B cell (primary cell): ENCODE data around the gene ANGPTL5. TPM values are rescaled to one million over a fixed set of nuclear protein-coding genes. Genes with fewer than 3 reads are reported as not detected.

Experiments used
- ATAC-seq: fragments of 200-7000 bp; cut with Tn5 transposase; one replicate; pipeline ENCODE4 v1.10.0; 2021; ENCODE audit warnings: low read depth, mild to moderate bottlenecking, moderate number of reproducible peaks, moderate library complexity
- CTCF ChIA-PET: fragments of 350-600 bp; sonication (Branson Sonifier 250); formaldehyde crosslinking; loops from one replicate; lab custom pipeline; 2021; ENCODE audit warnings: antibody characterized with exemption, inconsistent platforms; lab: Charles Lee
- POLR2A ChIA-PET: fragments of 350-600 bp; sonication (Branson Sonifier 250); formaldehyde crosslinking; loops from one replicate; lab custom pipeline; 2021; ENCODE audit warnings: antibody characterized with exemption; lab: Charles Lee
- DNase-seq: peaks from one replicate; pipeline ENCODE4 v3.0.0; 2013
- H2AFZ ChIP-seq: 2 replicates; pipeline ENCODE4 v1.6.1; 2012; ENCODE audit warnings: mild to moderate bottlenecking, low read depth, low read length; ENCODE audit not compliant: insufficient read depth, poor library complexity, severe bottlenecking
- H3K27ac ChIP-seq, 2 donors: 1 replicate in 1 of 2; 2 replicates in 1 of 2; pipeline ENCODE4 v1.5.1; 2012 to 2013; ENCODE audit warnings: low read length in 2 of 2, mild to moderate bottlenecking in 2 of 2, moderate library complexity in 1 of 2
- H3K27me3 ChIP-seq, 4 experiments: fragments of 200-600 bp in 1 of 4; sonication (generic) in 1 of 4; replicated peaks in 1 of 4; 1 replicate in 2 of 4; 2 replicates in 2 of 4; pipeline versions ENCODE4 v1.6.1 to v1.7.0; 2013 to 2016; ENCODE audit warnings: low read length in 3 of 4, mild to moderate bottlenecking in 2 of 4, mixed read lengths in 1 of 4, moderate library complexity in 1 of 4; ENCODE audit not compliant: insufficient read depth in 4 of 4, control insufficient read depth in 3 of 4; ENCODE audit errors: control extremely low read depth in 1 of 4
- H3K36me3 ChIP-seq, 2 experiments: replicated peaks in 1 of 2; 1 replicate in 1 of 2; 2 replicates in 1 of 2; pipeline versions ENCODE4 v1.6.1 to v1.7.1; 2013; ENCODE audit warnings: low read length in 1 of 2; ENCODE audit not compliant: insufficient read depth in 2 of 2, control insufficient read depth in 1 of 2; ENCODE audit errors: control extremely low read depth in 1 of 2, extremely low read depth in 1 of 2
- H3K4me1 ChIP-seq, 2 donors: fragments of 200-600 bp in 1 of 2; sonication (generic) in 1 of 2; 1 replicate in 1 of 2; 2 replicates in 1 of 2; pipeline versions ENCODE4 v1.5.1 to v1.6.1; 2013 to 2017; ENCODE audit warnings: low read length in 2 of 2; ENCODE audit not compliant: control insufficient read depth in 2 of 2, insufficient read depth in 2 of 2
- H3K4me2 ChIP-seq: replicated peaks from 2 replicates; pipeline ENCODE3; 2012; ENCODE audit warnings: mild to moderate bottlenecking, low read depth, low read length; ENCODE audit not compliant: poor library complexity, severe bottlenecking
- H3K4me3 ChIP-seq, 5 experiments: fragments of 200-600 bp in 1 of 5; sonication (generic) in 1 of 5; 1 replicate in 3 of 5; 2 replicates in 2 of 5; pipeline versions ENCODE4 v1.5.1 to v1.7.0; 2011 to 2016; ENCODE audit warnings: low read length in 4 of 5, mild to moderate bottlenecking in 4 of 5, low read depth in 2 of 5, control low read depth in 1 of 5, moderate library complexity in 1 of 5; ENCODE audit not compliant: insufficient read depth in 1 of 5; ENCODE audit errors: control extremely low read depth in 1 of 5, extremely low read depth in 1 of 5
- H3K79me2 ChIP-seq: fragments of 200-600 bp; sonication (generic); one replicate; pipeline ENCODE4 v1.6.0; 2016; ENCODE audit warnings: low read length; ENCODE audit not compliant: control insufficient read depth, insufficient read depth
- H3K9ac ChIP-seq: fragments of 200-600 bp; sonication (generic); 2 replicates; pipeline ENCODE4 v1.6.1; 2017; ENCODE audit warnings: mild to moderate bottlenecking, low read length, moderate library complexity
- H3K9me3 ChIP-seq, 3 donors: one replicate each; pipeline versions ENCODE4 v1.6.1 to v1.7.1; 2013; ENCODE audit warnings: low read length in 2 of 3; ENCODE audit not compliant: control insufficient read depth in 2 of 3, insufficient read depth in 1 of 3; ENCODE audit errors: control extremely low read depth in 1 of 3
- H4K20me1 ChIP-seq: 2 replicates; pipeline ENCODE4 v1.6.0; 2012; ENCODE audit warnings: mild to moderate bottlenecking, low read length; ENCODE audit not compliant: insufficient read depth, control insufficient read depth, poor library complexity, severe bottlenecking
- H3K27ac Mint-ChIP-seq: one replicate; pipeline ENCODE4 v1.8.0; 2021; ENCODE audit warnings: mixed read lengths
- H3K27me3 Mint-ChIP-seq: one replicate; pipeline ENCODE4 v1.8.0; 2021; ENCODE audit warnings: mixed read lengths
- H3K4me1 Mint-ChIP-seq: one replicate; pipeline ENCODE4 v1.8.0; 2021; ENCODE audit warnings: mixed read lengths
- H3K4me3 Mint-ChIP-seq: one replicate; pipeline ENCODE4 v1.8.0; 2021; ENCODE audit warnings: mixed read lengths
- H3K9me3 Mint-ChIP-seq: one replicate; pipeline ENCODE4 v1.8.0; 2022; ENCODE audit warnings: mixed read lengths; ENCODE audit not compliant: insufficient read depth
- CTCF ChIP-seq: fragments of 200-600 bp; IDR thresholded peaks from one replicate; pipeline ENCODE4 v1.8.0; 2022; ENCODE audit warnings: antibody characterized with exemption, mild to moderate bottlenecking
- EZH2 ChIP-seq: IDR thresholded peaks from 2 replicates; pipeline ENCODE4 v1.6.1; 2012; ENCODE audit warnings: borderline replicate concordance, low read depth, mild to moderate bottlenecking, moderate library complexity, low read length; ENCODE audit not compliant: insufficient read depth, poor library complexity, severe bottlenecking
- WGBS: methylation state at CpG from one replicate; pipeline ENCODE4 v1.1.5; 2013; ENCODE audit warnings: missing lambda C conversion rate; ENCODE audit not compliant: insufficient coverage; 5-methylcytosine and 5-hydroxymethylcytosine counted together
- intact Hi-C: fragments of 100-400 bp; cut with micrococcal nuclease; formaldehyde crosslinking; loops from one replicate; pipeline ENCODE4 v1.10.0; 2022
- polyA plus RNA-seq: library from polyadenylated mRNA; depleted of rRNA; stranded (reverse); fragments of >200 nt; gene quantifications from 2 replicates; pipeline ENCODE4 v1.2.3, GENCODE V29; 2012
- total RNA-seq, 2 donors: library from RNA; stranded (reverse); fragments of 120-200 nt in 1 of 2; gene quantifications; 1 replicate in 1 of 2; 2 replicates in 1 of 2; pipeline versions ENCODE4 v1.2.3 to v1.2.4, GENCODE V29; 2013 to 2022

Gene ANGPTL5
- total and polyA plus RNA-seq, 2 donors (not counting 1 experiment from before 2014, with no cell fraction given), result not detected

- CTCF ChIA-PET, result interaction anchor here (0.6 to 1.2 kb wide), 3 partner anchors 31 to 61 kb away, joined by 3 to 4 read pairs (median 3); partner anchors contain the start of gene CEP126
- H3K4me3 Mint-ChIP-seq, result no peak overlapping the region
Measured at GRCh38 chr11:101945448-101945847, 29.1 kb upstream of the ANGPTL5 start.

DNA sequence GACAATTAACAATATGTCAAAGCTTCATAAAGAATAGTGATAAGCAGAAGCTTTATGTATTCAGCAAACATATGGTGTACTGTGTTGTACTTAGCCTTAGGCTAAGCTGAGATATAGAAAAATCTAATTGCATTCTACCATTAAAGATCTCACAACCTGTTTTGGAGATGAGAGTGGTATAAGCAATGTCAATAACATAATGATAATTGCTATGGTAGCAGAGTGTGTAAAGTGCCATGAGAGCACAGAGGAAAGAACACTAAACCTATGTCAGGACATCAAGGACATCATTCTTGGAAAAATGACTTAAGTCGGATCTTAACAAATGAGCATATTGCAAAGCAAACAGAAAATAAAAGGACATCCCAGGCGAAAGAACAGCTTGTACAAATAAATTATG is 28.6 kb upstream of the ANGPTL5 start:
- H3K4me3 Mint-ChIP-seq, result no peak overlapping the region
- no peak overlapping the region for H3K4me3 ChIP-seq
- TF ChIP-seq CTCF (no peak), EZH2 (no peak)
- intact Hi-C loops, result no loop called here
- WGBS, result no CpG with 5 or more reads among the region's 2 CpGs
- H3K36me3 ChIP-seq, result no peaks in the 10 kb centered on the region
- H2AFZ ChIP-seq, result no peak overlapping the region
- H3K4me1 ChIP-seq, result no peaks in the 10 kb centered on the region
- no peak for ATAC-seq
- DNase-seq, result no peak
- no peaks in the 10 kb centered on the region for H3K27me3 Mint-ChIP-seq
- H3K79me2 ChIP-seq, result no peaks in the 10 kb centered on the region
- CTCF ChIA-PET, result interaction anchor here (1.0 to 1.2 kb wide), 2 partner anchors 60 to 62 kb away, joined by 3 to 4 read pairs; no protein-coding TSS in a partner anchor
- no peaks in the 10 kb centered on the region for H3K27me3 ChIP-seq
- H3K4me1 Mint-ChIP-seq, result peaks cover 3% of the 10 kb centered on the region
- no peaks in the 10 kb centered on the region for H4K20me1 ChIP-seq
- POLR2A ChIA-PET, result no interaction called here
- no peak overlapping the region for H3K27ac ChIP-seq
- H3K4me2 ChIP-seq, result no peak overlapping the region
- no peaks in the 10 kb centered on the region for H3K9me3 Mint-ChIP-seq
- H3K27ac Mint-ChIP-seq, result no peak overlapping the region
- H3K9me3 ChIP-seq, result no peaks in the 10 kb centered on the region
- H3K9ac ChIP-seq, result no peak overlapping the region

More at GRCh38 chr11:101945448-101945847, 29.1 kb upstream of the ANGPTL5 start:
- no peaks in the 10 kb centered on the region for H3K27me3 Mint-ChIP-seq
- TF ChIP-seq EZH2, result no peak
- TF ChIP-seq CTCF, result no peak
- POLR2A ChIA-PET, result no interaction called here
- H3K4me1 Mint-ChIP-seq, result peaks cover 3% of the 10 kb centered on the region
- intact Hi-C loops, result no loop called here
- no peaks in the 10 kb centered on the region for H3K9me3 Mint-ChIP-seq
- Histone ChIP-seq H4K20me1 (no peaks in the 10 kb centered on the region), H3K79me2 (no peaks in the 10 kb centered on the region), H3K27me3 (no peaks in the 10 kb centered on the region), H3K36me3 (no peaks in the 10 kb centered on the region), H3K9me3 (no peaks in the 10 kb centered on the region), H2AFZ (no peak overlapping the region), H3K9ac (no peak overlapping the region), H3K4me1 (no peaks in the 10 kb centered on the region), H3K27ac (no peak overlapping the region), H3K4me2 (no peak overlapping the region), H3K4me3 (no peak overlapping the region)
- WGBS, result no CpG with 5 or more reads among the region's 4 CpGs
- no peak for ATAC-seq
- no peak overlapping the region for H3K27ac Mint-ChIP-seq
- DNase-seq, result no peak
